Raji (cell line): ENCODE measurements around the gene CCDC85C.

Experiments used
- POLR2A ChIP-seq: IDR thresholded peaks from 2 replicates; pipeline ENCODE4 v1.6.1; 2011; ENCODE audit warnings: low read depth, low read length, control low read depth; ENCODE audit not compliant: insufficient read depth

The CCDC85C gene

DNA sequence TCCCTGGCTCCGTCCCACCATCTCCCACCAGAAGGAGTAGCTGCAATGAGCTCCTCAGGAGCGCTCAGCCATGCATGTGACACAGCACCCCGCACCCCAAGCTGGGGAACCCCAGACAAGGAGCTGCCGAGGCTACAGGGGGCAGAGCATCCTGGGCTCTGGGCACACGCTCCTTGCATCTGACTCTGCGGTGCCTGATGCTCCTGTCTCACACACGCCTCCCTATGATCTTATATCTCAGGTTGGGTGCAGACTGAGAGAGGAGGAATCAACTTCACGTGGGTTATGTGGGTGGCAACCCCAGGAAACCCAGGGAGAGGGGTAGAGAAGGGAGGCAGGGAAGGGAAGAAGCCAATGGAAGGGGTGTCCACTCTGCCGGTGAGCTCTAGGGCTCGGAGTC lies 62.8 kb downstream of the CCDC85C start:
- no peak for TF ChIP-seq POLR2A

DNA sequence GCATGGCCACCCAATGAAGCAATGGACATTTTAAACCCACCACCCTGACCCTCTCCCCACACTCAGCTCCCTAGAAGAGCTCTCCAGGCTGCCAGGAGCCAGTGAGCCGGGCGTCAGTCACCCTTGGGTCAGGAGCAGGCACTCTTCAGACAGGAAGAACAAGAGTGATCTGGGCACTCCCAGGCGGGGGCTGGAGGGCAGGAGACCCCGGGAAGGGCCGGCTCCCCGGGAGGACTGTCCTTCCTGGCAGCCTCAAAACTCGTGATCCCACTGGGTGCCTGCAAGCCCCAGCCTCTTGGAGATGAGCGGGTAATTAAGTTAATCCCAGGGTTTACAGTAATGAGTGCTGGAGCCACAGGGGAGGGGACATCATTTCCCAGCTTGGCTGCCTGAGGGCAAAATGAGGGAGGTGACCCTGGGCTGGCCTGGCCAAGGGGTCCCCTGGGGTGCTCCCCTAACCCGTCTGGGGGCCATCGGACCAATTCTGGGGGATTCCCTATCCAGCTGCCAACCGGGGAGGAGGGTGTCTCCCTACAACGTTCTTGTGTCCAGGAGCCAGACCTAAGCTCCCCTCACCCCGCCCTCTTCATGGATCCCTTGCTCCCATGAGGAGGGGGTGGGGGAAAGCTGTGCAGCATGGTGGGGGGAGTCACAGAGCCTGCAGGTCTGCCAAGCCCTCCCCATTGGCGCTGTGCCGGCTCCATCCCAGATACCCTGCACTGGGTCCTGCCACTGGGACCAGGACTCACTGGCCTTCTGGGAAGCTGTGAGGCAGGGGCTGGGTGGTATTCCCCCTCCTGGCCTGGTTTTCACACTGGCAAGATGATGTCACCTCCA lies 63.6 kb downstream of the CCDC85C start:
- no peak for TF ChIP-seq POLR2A

DNA sequence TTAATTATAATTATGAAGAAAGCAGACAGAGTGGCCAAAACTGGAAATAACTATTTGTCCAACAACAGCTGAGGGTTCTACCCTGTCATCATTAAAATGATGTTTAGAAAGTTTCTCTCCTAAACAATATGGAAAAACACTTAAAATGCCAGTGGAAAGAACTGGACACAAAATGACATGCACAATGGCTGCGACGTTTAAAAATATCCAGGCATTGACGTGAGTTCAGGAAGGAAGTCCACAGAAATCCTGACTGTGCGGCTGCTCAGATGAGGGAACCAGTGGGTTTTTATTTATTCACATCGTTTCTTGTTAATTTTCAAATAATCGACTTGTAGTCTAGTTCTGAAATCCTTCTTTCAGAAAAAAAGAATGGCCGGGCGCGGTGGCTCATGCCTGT lies 64.5 kb downstream of the CCDC85C start:
- TF ChIP-seq POLR2A = no peak

DNA sequence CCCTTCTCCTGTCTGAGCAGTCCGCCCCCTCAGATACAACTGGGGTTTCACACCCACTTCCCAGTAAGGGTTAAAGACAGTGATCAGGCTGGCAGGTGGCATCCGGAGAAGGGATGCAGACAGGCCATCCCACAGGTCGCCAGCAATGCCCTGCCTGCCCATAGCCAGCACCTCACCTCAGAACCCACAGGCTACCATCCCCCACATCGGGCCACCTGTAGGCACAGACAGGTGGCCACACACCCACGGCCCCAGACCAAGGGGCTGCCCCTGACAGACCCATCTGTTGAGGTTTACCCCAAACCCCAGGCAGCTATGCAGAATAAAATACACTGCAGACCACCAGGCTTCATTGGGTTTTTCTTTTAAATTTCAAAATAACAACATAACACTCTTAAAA lies 65.3 kb downstream of the CCDC85C start:
- TF ChIP-seq POLR2A = no peak

DNA sequence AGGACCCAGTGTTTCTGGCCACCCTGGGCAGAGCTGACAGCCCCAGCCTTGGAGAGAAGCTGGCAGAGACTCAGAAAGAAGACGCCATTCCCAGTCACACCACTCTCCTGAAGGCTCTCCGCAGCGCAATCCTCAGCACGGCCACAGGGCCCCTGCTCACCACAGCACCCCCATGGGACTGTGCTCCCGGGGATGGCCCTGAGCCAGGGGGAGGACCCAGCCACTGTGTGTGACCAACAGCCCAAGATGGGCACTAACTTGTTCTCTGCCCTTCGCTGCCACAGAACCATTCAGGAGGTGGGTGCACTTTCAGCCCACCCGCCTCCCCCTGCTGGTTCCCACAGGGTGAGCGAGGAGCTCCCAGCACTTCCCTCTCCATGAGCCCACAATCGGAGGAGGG lies 65.7 kb downstream of the CCDC85C start:
- no peak for TF ChIP-seq POLR2A

GRCh38 chr14:99537399-99537798 lies 66.6 kb downstream of the CCDC85C start:
- TF ChIP-seq POLR2A = no peak

DNA sequence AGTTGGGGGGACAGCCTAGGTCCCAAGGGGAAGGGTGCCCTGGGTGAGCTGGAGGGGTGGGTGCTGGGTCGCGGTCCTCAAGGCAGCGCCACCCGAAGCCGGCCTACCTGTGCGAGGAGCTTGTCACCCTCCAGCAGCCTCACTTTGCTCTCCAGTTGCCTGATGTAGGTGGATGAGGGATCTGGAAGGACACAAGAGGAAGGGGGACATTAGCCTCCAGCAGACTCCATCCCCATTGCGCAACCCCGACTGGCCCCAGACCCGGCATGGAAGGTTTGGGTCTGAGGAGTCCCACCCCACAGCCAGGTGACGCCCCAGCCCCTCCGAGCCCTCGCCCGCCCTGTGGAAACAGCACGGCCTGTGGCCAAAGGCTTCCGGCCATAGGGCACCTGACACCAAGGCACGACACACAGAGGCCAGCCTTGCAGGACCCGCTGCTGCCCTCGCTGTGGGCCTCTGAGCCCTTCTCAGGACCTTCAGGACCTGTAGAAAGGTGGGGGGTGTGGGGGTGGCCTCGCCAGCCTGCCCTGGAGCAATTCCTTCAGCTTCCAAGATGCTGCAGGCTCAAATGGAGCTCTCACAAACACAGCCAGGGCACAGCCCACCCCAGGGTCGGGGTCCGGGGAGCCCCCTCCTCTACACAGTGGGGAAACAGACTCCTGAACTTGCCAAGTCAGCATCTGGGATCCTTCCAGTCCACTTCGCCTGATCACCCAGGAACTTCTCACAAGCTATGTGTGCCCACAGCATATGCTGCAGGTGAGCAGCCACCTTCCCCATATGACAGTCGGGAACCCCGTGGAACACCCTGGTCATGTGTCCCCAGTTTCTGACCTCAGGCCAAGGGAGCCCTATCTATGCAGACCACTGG lies 67.9 kb downstream of the CCDC85C start:
- TF ChIP-seq POLR2A = no peak

DNA sequence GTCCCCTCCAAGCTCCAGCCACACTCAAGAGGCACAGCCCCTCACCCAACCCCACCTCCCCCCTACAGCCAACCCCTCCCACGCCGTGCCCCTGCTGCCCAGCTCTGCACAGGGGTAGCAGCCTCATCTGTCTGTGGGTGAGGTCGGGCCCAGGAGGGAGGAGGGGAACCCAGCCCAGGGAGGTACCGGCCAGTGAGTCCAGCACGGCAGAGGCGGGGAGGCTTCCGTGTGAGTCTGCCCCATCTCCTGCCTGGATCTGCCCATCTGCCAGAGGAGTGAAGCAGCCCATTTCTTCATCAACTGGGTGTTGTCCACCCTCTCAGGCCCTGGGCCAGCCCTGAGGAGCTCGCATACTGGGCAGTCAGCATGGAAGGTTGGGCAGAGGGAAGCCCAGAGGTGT lies 68.6 kb downstream of the CCDC85C start:
- TF ChIP-seq POLR2A = no peak

- no peak for TF ChIP-seq POLR2A
Observed at GRCh38 chr14:99534863-99535262, 69.1 kb downstream of the CCDC85C start.

- TF ChIP-seq POLR2A = no peak
Observed at GRCh38 chr14:99534333-99534732, 69.7 kb downstream of the CCDC85C start.

- TF ChIP-seq POLR2A = no peak
Observed at GRCh38 chr14:99532310-99532709, 71.7 kb downstream of the CCDC85C start.

GRCh38 chr14:99531251-99532096 lies 72.5 kb downstream of the CCDC85C start:
- TF ChIP-seq POLR2A = no peak

DNA sequence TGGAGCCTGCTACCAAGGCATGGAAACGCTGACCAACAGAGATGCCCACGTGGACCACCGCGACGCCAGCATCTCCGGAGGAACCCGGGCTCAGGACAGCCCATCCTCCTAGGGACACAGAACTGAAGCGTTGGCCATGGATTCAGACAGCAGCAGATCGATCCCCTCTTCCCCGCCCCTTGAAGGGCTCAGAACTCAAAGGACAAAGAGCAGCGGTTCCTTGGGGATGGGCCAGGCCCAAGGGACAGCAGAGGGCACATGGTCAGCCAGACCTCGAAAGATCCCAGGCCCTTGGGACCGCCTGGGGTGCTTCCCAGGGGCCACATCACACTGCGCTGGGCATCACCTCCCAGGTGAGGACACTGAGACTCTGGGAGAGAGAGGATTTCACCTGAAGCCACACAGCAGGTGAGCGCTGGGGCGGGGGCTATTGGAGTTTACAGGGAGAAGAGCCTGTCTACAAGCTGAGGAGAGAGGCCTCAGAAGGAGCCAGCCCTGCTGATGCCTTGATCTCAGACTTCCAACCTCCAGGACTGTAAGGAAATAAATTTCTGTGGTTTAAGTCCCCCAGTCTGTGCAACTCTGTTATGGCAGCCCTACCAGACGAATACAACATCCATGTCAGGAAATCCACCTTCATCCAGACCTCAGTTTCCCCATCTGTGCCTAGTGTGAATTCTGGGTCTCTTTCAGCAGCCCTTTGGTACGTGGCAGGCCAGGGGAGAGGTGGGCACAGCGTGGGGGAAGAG lies 73.4 kb downstream of the CCDC85C start:
- no peak for TF ChIP-seq POLR2A

- TF ChIP-seq POLR2A = no peak
Observed at GRCh38 chr14:99529899-99530298, 74.1 kb downstream of the CCDC85C start.

DNA sequence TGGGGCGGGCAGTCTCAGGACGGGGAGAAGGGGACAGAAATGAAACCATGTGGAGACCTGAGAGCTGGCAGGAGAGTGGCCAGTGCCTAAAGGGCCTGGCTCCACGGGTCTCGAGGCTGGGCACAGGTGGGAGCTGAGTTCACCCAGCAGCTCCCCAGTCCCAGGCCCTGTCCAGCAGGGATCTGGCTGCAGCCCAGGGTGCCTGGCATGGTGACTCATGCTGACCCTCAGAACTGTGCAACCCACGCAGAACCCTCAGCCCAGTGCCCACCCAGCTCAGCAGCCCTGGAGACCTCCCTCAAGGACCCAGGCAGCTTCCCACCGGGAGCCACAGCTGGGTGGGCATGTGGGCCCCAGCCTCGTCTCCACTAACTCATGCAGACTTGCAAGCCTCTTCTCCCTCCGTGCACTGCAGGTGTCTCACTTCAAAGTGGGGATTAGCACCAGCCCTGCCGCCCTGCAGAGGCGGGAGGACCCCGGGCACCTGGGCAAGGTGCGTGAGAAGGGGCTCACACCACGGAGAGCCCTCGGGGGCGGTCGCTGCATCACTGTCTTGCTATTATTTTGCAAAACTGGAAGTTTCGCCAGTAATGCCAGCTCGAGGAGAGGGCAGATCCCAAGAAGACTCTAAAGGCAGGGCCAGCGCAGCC lies 76.5 kb downstream of the CCDC85C start:
- TF ChIP-seq POLR2A = no peak

- no peak for TF ChIP-seq POLR2A
Observed at GRCh38 chr14:99527026-99527425, 77.0 kb downstream of the CCDC85C start.
